HCT116 (cell line): ENCODE measurements around the gene LMO2. TPM values are rescaled to one million over a fixed set of nuclear protein-coding genes. Genes with fewer than 3 reads are reported as not detected.

ENCODE experiments used
- ATAC-seq: fragments of 200-7000 bp; cut with Tn5 transposase; 2 replicates; pipeline ENCODE4 v1.9.1; 2020; ENCODE audit warnings: mild to moderate bottlenecking, moderate library complexity
- BruUV-seq: library from RNA; stranded (reverse); fragments of 400-500 nt; replicated peaks from 2 replicates; lab custom pipeline; 2021; lab: Mats Ljungman, UMichigan
- CTCF ChIA-PET: fragments of 300-600 bp; sonication (Branson Sonifier 250); formaldehyde crosslinking; loops from one replicate; lab custom pipeline; 2021; ENCODE audit warnings: antibody characterized with exemption; lab: Charles Lee
- POLR2A ChIA-PET: fragments of 300-600, 350-600 bp; sonication (Branson Sonifier 250); formaldehyde crosslinking; loops from one replicate; lab custom pipeline; 2021; ENCODE audit warnings: antibody characterized with exemption; lab: Charles Lee
- RAD21 ChIA-PET, 2 experiments: fragments of 300-600 bp; sonication (Branson Sonifier 250); formaldehyde crosslinking; loops; one replicate each; lab custom pipeline; 2023; ENCODE audit warnings: low total read pairs in 2 of 2; ENCODE audit not compliant: uncharacterized antibody in 2 of 2, unreplicated experiment in 2 of 2, low non-redundant PET in 1 of 2; lab: Charles Lee
- DNase-seq: peaks from one replicate; pipeline ENCODE4 v3.0.0-alpha.2; 2010; ENCODE audit warnings: low read depth, low spot score
- H2AFZ ChIP-seq: fragments of 200-600 bp; shearing (Covaris generic), sonication (generic); 2 replicates; pipeline ENCODE4 v1.6.1; 2017; ENCODE audit warnings: low read depth, mixed run types, mixed read lengths, antibody characterized with exemption, low read length; ENCODE audit not compliant: poor library complexity, severe bottlenecking
- H3K27ac ChIP-seq: 2 replicates; pipeline ENCODE4 v1.5.1; 2012; ENCODE audit warnings: low read depth, low read length
- H3K27me3 ChIP-seq: fragments of 200-600 bp; sonication (generic); 2 replicates; pipeline ENCODE4 v1.6.1; 2016; ENCODE audit warnings: mixed run types, low read length, mixed read lengths; ENCODE audit not compliant: insufficient read depth
- H3K36me3 ChIP-seq, 2 experiments: fragments of 200-500 bp in 1 of 2; fragments of 200-600 bp in 1 of 2; sonication (Bioruptor generic) in 1 of 2; sonication (generic) in 1 of 2; 2 replicates each; pipeline versions ENCODE4 v1.5.1 to v1.6.1; 2014 to 2016; ENCODE audit warnings: low read length in 2 of 2, inconsistent platforms in 1 of 2, mixed read lengths in 1 of 2, mixed run types in 1 of 2; ENCODE audit not compliant: insufficient read depth in 2 of 2, control insufficient read depth in 1 of 2
- H3K4me1 ChIP-seq, 2 experiments: fragments of 200-600 bp in 1 of 2; sonication (generic) in 1 of 2; 2 replicates each; pipeline versions ENCODE4 v1.5.1 to v1.6.1; 2012 to 2017; ENCODE audit warnings: low read length in 2 of 2, inconsistent platforms in 1 of 2, mild to moderate bottlenecking in 1 of 2, mixed read lengths in 1 of 2, mixed run types in 1 of 2, moderate library complexity in 1 of 2; ENCODE audit not compliant: insufficient read depth in 2 of 2, control insufficient read depth in 1 of 2
- H3K4me2 ChIP-seq: fragments of 200-600 bp; sonication (generic); 2 replicates; pipeline ENCODE4 v1.6.1; 2017; ENCODE audit warnings: mixed run types, low read length, mixed read lengths
- H3K4me3 ChIP-seq, 2 experiments: fragments of 200-600 bp in 1 of 2; sonication (generic) in 1 of 2; replicated peaks in 1 of 2; 2 replicates each; pipeline ENCODE4 v1.5.1; 2011 to 2016; ENCODE audit warnings: low read length in 2 of 2, control low read depth in 1 of 2, low read depth in 1 of 2, mild to moderate bottlenecking in 1 of 2, mixed read lengths in 1 of 2, mixed run types in 1 of 2
- H3K79me2 ChIP-seq: fragments of 200-600 bp; sonication (generic); 2 replicates; pipeline ENCODE4 v1.6.1; 2017; ENCODE audit warnings: mild to moderate bottlenecking, mixed run types, low read length, moderate library complexity, mixed read lengths; ENCODE audit not compliant: insufficient read depth
- H3K9ac ChIP-seq: fragments of 200-600 bp; sonication (generic); 2 replicates; pipeline ENCODE4 v1.6.1; 2016; ENCODE audit warnings: low read length, mixed read lengths
- H3K9me2 ChIP-seq: fragments of 200-600 bp; sonication (generic), shearing (Covaris generic); 2 replicates; pipeline ENCODE4 v1.6.1; 2017; ENCODE audit warnings: mixed run types, mild to moderate bottlenecking, moderate library complexity; ENCODE audit not compliant: insufficient read depth
- H3K9me3 ChIP-seq, 2 experiments: fragments of 200-500 bp in 1 of 2; fragments of 200-600 bp in 1 of 2; sonication (Bioruptor generic) in 1 of 2; sonication (generic) in 1 of 2; 2 replicates each; pipeline ENCODE4 v1.6.1; 2014 to 2017; ENCODE audit warnings: low read length in 2 of 2, mixed read lengths in 2 of 2, inconsistent platforms in 1 of 2, low read depth in 1 of 2, mild to moderate bottlenecking in 1 of 2, mixed run types in 1 of 2, moderate library complexity in 1 of 2; ENCODE audit not compliant: control insufficient read depth in 1 of 2, insufficient read depth in 1 of 2
- H4K20me1 ChIP-seq: fragments of 200-600 bp; sonication (generic), shearing (Covaris generic); 2 replicates; pipeline ENCODE4 v1.6.1; 2017; ENCODE audit warnings: mixed run types, mild to moderate bottlenecking, moderate library complexity; ENCODE audit not compliant: insufficient read depth
- ELF1 ChIP-seq: IDR thresholded peaks from 2 replicates; pipeline ENCODE4 v1.6.1; 2012; ENCODE audit warnings: low read depth, borderline replicate concordance
- EZH2 ChIP-seq: fragments of 200-600 bp; sonication (generic); IDR thresholded peaks from 2 replicates; pipeline ENCODE4 v1.6.1; 2017; ENCODE audit warnings: antibody characterized with exemption, mixed run types
- EZH2phosphoT487 ChIP-seq: fragments of 200-600 bp; IDR thresholded peaks from 2 replicates; pipeline ENCODE4 v1.6.1; 2018; ENCODE audit warnings: antibody characterized with exemption, borderline replicate concordance
- FOSL1 ChIP-seq: IDR thresholded peaks from 2 replicates; pipeline ENCODE4 v1.6.1; 2012; ENCODE audit warnings: low read depth
- JUND ChIP-seq: IDR thresholded peaks from 2 replicates; pipeline ENCODE4 v1.6.1; 2012
- POLR2A ChIP-seq: IDR thresholded peaks from 2 replicates; pipeline ENCODE4 v1.7.0; 2011; ENCODE audit warnings: borderline replicate concordance; ENCODE audit not compliant: insufficient read depth, insufficient read length; ENCODE audit errors: extremely low read depth
- POLR2AphosphoS5 ChIP-seq: IDR thresholded peaks from 2 replicates; pipeline ENCODE4 v1.6.1; 2011; ENCODE audit warnings: mild to moderate bottlenecking, low read depth, low read length, moderate library complexity
- YY1 ChIP-seq: IDR thresholded peaks from 2 replicates; pipeline ENCODE4 v1.6.1; 2011; ENCODE audit warnings: low read length, low read depth, moderate library complexity, mild to moderate bottlenecking; ENCODE audit not compliant: insufficient replicate concordance; ENCODE audit errors: extremely low read depth
- ZFX ChIP-seq: fragments of 450-650 bp; IDR thresholded peaks from 2 replicates; pipeline ENCODE4 v1.6.1; 2017
- ZNF274 ChIP-seq: fragments of 200-500 bp; sonication (Bioruptor generic); IDR thresholded peaks from 2 replicates; pipeline ENCODE4 v1.6.1; 2014; ENCODE audit warnings: mild to moderate bottlenecking, low read depth, low read length, inconsistent platforms
- intact Hi-C: fragments of 100-400 bp; cut with micrococcal nuclease; formaldehyde crosslinking; loops from 2 replicates; pipeline ENCODE4 v1.10.0; 2022
- total RNA-seq: library from RNA; stranded (reverse); gene quantifications from one replicate; pipeline ENCODE4 v1.2.1, GENCODE V29; 2021; ENCODE audit not compliant: unreplicated experiment
- TF ChIP-seq, protein P1 (sequence below): IDR thresholded peaks from 2 replicates; pipeline ENCODE4 v1.6.1; 2012; ENCODE audit warnings: low read depth
- TF ChIP-seq, protein P2 (sequence below): IDR thresholded peaks from 2 replicates; pipeline ENCODE4 v1.6.1; 2012
- TF ChIP-seq, protein P3 (sequence below): IDR thresholded peaks from 2 replicates; pipeline ENCODE4 v1.6.1; 2012
- TF ChIP-seq, protein P4 (sequence below): IDR thresholded peaks from 2 replicates; pipeline ENCODE4 v1.6.1; 2011; ENCODE audit warnings: mild to moderate bottlenecking, low read length, moderate library complexity; ENCODE audit not compliant: insufficient replicate concordance; ENCODE audit errors: extremely low read depth
- TF ChIP-seq, protein P5 (sequence below), 3 experiments: fragments of 200-600 bp in 1 of 3; sonication (generic) in 1 of 3; IDR thresholded peaks in 2 of 3; conservative IDR thresholded peaks in 1 of 3; 2 replicates each; pipeline ENCODE4 v1.5.1; 2012 to 2017; ENCODE audit warnings: low read depth in 2 of 3, low read length in 2 of 3, antibody characterized with exemption in 1 of 3, borderline replicate concordance in 1 of 3, control low read depth in 1 of 3, mild to moderate bottlenecking in 1 of 3, mixed read lengths in 1 of 3, mixed run types in 1 of 3, moderate library complexity in 1 of 3; ENCODE audit not compliant: insufficient read depth in 1 of 3

The LMO2 gene
- total RNA-seq, 1 experiment from 2014 or later: 2.8 TPM

DNA sequence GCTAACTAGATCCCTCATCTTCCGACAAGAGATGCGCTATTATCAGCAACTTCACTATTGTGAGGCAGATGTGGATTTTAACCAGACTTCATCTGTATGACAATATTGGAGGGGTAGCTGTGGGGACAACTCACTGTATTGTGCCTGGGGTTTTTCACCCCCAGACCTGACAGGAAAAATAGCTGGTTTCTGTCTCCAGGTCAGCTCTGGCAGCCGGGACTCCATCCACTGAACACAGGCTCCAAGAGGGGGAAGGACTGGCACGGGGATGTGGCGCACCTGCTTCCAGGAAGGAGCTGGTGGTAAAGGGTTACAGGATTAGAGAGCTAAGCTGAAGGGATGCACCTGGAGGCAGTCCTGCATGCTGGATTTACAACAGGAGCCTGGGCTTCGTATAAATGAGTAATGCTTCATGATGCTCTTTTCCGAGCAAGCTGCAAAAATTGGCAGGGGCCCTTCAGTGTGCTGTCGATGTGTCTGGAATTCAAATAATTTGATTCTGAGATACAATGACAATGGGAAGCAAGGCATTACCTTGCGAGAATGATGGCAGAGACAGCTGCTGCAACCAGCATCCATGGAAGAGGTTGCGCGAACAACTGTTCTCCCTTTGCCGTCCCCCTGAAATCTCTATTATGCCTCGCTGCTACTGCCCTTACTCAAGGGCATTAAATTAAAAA lies 49.5 kb downstream of the LMO2 start:
- no peak for TF ChIP-seq POLR2A
- no peak for TF ChIP-seq EZH2
- TF ChIP-seq ZFX: no peak
- TF ChIP-seq, protein P1, sequence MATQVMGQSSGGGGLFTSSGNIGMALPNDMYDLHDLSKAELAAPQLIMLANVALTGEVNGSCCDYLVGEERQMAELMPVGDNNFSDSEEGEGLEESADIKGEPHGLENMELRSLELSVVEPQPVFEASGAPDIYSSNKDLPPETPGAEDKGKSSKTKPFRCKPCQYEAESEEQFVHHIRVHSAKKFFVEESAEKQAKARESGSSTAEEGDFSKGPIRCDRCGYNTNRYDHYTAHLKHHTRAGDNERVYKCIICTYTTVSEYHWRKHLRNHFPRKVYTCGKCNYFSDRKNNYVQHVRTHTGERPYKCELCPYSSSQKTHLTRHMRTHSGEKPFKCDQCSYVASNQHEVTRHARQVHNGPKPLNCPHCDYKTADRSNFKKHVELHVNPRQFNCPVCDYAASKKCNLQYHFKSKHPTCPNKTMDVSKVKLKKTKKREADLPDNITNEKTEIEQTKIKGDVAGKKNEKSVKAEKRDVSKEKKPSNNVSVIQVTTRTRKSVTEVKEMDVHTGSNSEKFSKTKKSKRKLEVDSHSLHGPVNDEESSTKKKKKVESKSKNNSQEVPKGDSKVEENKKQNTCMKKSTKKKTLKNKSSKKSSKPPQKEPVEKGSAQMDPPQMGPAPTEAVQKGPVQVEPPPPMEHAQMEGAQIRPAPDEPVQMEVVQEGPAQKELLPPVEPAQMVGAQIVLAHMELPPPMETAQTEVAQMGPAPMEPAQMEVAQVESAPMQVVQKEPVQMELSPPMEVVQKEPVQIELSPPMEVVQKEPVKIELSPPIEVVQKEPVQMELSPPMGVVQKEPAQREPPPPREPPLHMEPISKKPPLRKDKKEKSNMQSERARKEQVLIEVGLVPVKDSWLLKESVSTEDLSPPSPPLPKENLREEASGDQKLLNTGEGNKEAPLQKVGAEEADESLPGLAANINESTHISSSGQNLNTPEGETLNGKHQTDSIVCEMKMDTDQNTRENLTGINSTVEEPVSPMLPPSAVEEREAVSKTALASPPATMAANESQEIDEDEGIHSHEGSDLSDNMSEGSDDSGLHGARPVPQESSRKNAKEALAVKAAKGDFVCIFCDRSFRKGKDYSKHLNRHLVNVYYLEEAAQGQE: no peak
- TF ChIP-seq, protein P2, sequence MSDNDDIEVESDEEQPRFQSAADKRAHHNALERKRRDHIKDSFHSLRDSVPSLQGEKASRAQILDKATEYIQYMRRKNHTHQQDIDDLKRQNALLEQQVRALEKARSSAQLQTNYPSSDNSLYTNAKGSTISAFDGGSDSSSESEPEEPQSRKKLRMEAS: no peak
- no peak for TF ChIP-seq FOSL1
- TF ChIP-seq, protein P3, sequence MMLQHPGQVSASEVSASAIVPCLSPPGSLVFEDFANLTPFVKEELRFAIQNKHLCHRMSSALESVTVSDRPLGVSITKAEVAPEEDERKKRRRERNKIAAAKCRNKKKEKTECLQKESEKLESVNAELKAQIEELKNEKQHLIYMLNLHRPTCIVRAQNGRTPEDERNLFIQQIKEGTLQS: no peak
- TF ChIP-seq EZH2phosphoT487: no peak
- TF ChIP-seq YY1: no peak
- TF ChIP-seq ZNF274: no peak
- TF ChIP-seq POLR2AphosphoS5: no peak
- no peak for TF ChIP-seq ELF1
- TF ChIP-seq, protein P4, sequence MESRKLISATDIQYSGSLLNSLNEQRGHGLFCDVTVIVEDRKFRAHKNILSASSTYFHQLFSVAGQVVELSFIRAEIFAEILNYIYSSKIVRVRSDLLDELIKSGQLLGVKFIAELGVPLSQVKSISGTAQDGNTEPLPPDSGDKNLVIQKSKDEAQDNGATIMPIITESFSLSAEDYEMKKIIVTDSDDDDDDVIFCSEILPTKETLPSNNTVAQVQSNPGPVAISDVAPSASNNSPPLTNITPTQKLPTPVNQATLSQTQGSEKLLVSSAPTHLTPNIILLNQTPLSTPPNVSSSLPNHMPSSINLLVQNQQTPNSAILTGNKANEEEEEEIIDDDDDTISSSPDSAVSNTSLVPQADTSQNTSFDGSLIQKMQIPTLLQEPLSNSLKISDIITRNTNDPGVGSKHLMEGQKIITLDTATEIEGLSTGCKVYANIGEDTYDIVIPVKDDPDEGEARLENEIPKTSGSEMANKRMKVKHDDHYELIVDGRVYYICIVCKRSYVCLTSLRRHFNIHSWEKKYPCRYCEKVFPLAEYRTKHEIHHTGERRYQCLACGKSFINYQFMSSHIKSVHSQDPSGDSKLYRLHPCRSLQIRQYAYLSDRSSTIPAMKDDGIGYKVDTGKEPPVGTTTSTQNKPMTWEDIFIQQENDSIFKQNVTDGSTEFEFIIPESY: no peak
- TF ChIP-seq JUND: no peak
- TF ChIP-seq, protein P5, sequence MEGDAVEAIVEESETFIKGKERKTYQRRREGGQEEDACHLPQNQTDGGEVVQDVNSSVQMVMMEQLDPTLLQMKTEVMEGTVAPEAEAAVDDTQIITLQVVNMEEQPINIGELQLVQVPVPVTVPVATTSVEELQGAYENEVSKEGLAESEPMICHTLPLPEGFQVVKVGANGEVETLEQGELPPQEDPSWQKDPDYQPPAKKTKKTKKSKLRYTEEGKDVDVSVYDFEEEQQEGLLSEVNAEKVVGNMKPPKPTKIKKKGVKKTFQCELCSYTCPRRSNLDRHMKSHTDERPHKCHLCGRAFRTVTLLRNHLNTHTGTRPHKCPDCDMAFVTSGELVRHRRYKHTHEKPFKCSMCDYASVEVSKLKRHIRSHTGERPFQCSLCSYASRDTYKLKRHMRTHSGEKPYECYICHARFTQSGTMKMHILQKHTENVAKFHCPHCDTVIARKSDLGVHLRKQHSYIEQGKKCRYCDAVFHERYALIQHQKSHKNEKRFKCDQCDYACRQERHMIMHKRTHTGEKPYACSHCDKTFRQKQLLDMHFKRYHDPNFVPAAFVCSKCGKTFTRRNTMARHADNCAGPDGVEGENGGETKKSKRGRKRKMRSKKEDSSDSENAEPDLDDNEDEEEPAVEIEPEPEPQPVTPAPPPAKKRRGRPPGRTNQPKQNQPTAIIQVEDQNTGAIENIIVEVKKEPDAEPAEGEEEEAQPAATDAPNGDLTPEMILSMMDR (IDR thresholded peaks at IDR 0.05 in 2 of 3, conservative IDR thresholded peaks at IDR 0.05 in 1 of 3; ENCODE audit: borderline replicate concordance in 1 of 3, insufficient read depth in 1 of 3, low read depth in 2 of 3, low read length in 2 of 3): no peak
- H3K27me3 ChIP-seq: peaks cover 12% of the 10 kb centered on the region; the same call in 1 of the 2 replicates
- no peaks in the 10 kb centered on the region for H3K9me3 ChIP-seq
- ChIA-PET POLR2A (interaction anchor here (1.2 kb wide), 1 partner anchor 142 kb away, joined by 5 read pairs; the partner anchor contains the start of gene C11orf91), CTCF (interaction anchor here (1.1 kb wide), 1 partner anchor 129 kb away, joined by 3 read pairs; no protein-coding TSS in a partner anchor), RAD21 (no interaction called here)
- H3K79me2 ChIP-seq: no peaks in the 10 kb centered on the region
- no peaks in the 10 kb centered on the region for H3K36me3 ChIP-seq
- H3K9me2 ChIP-seq: no peaks in the 10 kb centered on the region
- intact Hi-C loops: no loop called here
- H4K20me1 ChIP-seq: no peaks in the 10 kb centered on the region
- H3K4me2 ChIP-seq: no peak overlapping the region
- no peak overlapping the region for H3K9ac ChIP-seq
- H3K4me1 ChIP-seq: no peaks in the 10 kb centered on the region
- ATAC-seq (no peak), DNase-seq (no peak)
- no peak overlapping the region for H3K27ac ChIP-seq
- no TSS peak for BruUV-seq
- no peak overlapping the region for H3K4me3 ChIP-seq
- no peak overlapping the region for H2AFZ ChIP-seq
